Activated gamma-delta T cell treated with anti-CD3 and anti-CD28 coated beads, Interleukin-2, amount 50 U/mL, for 16 hours (primary cell): ENCODE measurements around the gene DLD.
"Not testable (repeated sequence)": the region's sequence is repeated elsewhere in the genome, so short reads cannot be mapped to it uniquely, and the experiment has no call there.

Experiments
- DNase-seq: peaks from one replicate; pipeline ENCODE4 v3.0.0-alpha.2; 2020; ENCODE audit warnings: low read depth

The DLD gene

DNA sequence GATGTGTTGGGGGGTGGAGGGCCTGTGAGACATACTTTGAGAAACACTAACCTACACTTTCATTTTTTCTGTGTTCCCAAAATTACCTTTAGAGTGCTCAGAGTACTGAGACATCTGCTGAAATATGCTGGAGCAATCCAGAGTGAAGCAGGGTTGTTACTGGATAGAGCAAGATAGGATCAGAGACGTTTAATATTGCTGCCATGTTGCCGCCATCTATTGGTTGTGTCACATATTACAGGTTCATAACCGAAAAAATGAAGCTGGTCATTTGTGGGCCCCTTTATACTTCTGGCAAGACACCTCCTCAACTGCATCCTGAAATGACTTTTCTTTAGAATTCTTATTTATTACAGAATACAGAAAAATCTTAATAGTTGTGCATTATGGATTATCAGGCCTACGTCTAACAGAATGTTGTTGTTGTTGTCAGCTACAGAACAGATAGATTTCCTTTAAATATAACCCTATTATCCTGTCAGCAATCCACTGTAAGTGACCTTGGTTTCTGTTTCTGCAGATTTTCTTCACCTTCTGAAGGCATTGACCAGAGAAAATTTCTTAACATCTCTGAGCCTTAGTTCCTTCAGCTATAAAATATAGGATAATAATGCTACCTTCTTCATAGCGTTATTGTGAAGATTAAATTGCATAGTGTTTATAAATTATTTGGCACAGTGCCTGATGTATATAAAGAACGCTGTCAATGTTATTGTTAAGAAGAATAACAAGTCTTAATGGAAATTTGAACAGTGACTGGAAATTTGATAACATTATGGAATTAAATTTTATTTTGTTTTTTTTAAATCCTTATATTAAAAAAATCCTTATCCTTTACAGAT is 16.2 kb upstream of the DLD start:
- no peak for DNase-seq

DNA sequence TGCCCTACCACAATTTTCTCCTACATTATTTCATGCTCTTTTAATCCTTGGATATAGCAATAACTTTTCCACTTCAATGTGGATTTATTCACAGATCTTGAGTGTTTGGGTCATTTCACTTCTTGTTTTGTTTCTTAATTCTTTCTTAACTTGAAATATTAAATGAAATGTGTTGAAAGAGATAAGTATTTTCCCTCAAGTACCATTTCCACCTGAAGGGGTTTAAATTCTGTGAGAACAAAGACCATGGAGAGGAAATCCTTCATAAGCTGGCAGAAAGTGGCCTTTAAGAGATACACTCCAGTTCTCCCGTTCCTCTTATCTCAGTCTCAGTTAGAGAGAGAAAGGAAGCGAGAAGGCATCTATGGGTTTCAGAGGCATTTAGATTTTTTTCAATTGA is 14.1 kb upstream of the DLD start:
- no peak for DNase-seq

DNA sequence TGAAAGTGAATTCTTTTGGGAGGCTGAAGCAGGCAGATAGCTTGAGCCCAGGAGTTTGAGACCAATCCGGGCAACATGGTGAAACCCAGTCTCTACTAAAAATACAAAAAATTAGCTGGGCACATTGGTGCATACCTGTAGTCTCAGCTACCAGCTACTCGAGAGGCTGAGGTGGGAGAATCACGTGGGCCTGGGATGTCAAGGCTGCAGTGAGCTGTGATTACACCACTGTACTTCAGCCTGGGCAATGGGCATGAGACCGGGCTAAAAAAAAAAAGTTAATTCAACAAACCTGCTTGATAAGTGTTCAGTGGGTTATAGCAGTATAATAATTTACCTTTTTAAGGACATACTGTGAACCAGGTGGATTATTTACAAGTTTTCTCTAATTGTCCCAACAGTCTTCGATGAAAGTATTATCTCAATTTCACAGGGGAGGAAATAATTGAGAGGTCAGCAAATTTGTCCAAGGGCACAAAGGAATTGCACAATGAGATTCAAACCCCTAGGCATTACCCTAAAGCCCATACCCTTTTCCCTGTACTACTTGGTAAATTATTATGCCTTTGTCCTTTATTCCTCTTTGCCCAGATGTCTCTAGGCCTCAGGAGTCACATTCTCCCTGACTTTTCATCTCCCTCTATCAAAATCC is 13.1 kb upstream of the DLD start:
- DNase-seq, result no peak

DNA sequence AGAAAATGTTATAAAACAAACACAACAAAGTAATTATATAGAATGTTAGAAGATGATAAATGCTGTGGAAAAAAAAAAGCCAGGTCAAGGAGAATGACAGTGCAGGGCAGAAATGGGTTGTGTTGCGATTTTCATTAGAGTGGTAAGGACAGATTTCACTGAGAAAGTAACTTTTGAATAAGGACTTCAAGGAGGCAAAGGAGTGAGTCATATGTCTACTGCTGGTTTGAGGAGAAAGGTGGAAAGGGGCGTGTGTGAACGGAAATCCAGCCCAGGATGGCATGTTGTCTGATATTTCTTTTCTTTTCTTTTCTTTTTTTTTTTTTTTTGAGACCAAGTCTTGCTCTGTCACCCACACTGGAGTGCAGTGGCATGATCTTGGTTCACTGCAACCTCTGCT is 12.3 kb upstream of the DLD start:
- no peak for DNase-seq

DNA sequence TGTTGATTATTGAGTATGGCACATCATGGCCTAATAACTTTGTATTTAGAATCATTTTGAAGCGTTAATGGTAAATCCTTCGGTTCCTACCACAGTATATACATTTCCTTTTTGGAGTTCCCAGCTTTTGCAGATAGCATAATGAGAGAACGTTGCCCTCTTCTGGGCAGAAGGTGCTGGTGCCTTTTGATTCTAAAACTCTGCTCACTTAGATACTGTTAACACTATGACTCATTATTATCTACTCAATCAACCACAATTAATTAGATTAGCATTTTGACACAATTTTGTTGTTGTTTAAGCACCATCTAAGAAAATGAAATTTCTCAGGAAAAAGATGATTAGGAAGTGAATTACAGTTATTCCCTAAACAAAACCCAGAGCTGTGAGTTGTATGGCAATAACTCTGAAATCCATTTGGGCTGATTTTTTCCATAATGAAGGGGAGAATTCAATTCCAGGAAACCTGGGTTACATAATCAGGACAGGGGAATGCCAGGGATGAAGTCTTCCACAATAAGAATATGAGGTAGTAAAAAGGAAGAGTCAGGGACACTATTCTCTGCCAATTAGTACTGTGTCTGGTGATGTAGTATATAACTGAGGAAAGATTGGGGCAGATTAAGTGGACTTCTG is 11.5 kb upstream of the DLD start:
- DNase-seq, result no peak

DNA sequence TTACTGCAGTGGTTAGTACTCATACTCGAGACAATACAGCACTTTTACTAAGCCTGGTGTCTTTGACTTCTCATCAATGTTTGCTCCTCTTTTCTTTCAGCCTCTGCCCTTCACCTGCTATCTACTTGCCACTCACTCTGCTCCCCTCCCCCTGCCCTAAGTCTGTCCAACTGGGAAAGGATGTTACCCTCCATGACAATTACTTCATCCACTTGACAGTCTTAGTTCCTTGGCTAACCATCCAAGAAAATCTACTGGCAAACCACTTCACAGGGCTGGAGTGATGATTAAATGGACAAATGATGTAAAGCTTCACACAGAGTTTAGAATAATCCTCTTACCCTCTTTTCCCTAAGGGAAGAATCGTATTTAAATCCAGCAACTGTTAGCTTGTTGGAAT is 8.2 kb upstream of the DLD start:
- no peak for DNase-seq

DNA sequence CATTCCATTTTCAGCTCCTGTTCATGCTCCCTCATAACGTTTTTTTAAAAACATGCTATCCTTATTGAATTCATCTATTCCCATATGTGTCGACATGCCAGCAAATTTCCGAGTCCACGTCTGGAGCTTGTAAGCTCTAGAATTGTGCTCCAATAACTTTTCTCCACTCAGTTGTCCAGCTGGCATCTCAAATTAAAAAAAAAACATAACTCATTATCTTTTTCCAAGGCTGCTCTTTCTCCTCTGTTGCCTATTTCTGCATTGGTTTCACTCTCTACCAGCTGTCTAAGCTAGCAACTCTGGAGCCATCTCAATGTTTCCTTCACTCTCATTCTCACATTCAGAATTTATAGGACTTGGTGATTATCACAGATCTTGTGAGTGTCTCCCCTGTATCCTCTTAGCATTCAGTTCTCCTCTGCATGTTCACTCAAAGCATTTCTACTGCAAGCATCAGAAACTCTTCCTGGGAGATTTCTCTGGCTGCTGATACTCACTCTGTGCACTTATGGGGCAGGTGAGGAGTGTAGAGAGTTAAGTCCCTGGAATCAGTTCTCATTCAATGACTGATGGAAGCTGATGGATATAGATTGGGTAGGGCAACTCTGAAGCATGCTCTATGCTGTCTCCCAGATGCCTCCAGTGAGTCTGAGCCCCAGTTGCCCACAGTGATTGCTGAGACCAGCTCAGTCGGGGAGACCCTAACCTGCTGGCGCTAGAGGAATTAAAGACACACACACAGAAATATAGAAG is 6.7 kb upstream of the DLD start:
- DNase-seq, result no peak

DNA sequence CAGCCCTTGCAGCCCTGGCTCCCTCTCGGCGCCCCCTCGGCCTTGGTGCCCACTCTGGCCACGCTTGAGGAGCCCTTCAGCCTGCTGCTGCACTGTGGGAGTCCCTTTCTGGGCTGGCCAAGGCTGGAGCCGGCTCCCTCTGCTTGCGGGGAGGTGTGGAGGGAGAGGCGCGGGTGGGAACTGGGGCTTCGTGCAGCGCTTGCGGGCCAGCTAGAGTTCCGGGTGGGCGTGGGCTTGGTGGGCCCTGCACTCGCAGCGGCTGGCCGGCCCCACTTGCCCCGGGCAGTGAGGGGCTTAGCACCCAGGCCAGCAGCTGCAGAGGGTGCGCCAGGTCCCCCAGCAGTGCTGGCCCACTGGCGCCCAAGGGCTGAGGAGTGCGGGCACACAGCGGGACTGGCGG is 3.2 kb upstream of the DLD start:
- not testable (repeated sequence) for DNase-seq

DNA sequence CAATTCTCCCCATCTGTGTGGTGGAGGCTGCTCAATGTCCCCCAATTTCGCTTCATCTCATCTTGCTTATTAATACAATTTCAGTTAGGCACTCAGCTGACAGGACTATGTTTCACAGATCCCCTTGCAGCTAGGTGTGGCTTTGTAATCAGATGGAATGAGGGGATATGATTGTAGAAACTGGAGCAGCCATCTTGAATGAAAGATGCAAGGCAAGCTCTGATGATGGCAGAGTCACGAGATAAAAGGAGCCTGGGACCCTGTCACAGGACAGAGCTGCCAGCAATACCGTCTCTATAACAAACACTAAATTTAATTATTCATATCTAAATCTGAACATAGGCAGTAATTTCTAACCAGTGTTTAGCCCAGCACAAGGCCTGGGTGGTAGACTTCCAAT is 991 bp upstream of the DLD start:
- DNase-seq, result no peak

DNA sequence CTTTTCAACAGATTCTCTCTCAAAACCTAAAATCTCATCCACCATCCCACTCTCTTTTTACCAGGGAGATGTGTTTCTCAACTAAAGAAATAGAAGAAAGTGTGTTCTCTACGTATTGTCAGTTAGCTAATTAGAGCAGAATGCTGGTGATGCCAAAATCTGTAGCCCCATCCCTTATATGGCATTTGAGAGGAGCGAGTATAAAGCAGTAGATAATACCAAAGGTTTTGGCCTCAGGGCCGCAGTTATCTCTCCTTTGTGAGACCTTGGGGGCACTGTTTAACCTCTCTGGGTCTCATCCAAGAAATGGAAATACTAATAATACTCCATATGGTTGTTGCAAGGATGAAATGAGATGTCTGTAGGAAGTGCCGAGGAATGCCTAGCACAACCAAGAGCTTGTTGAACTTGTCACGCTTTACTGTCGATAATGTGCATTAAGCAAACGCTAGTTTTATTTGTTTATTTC is 456 bp upstream of the DLD start:
- no peak for DNase-seq

DNA sequence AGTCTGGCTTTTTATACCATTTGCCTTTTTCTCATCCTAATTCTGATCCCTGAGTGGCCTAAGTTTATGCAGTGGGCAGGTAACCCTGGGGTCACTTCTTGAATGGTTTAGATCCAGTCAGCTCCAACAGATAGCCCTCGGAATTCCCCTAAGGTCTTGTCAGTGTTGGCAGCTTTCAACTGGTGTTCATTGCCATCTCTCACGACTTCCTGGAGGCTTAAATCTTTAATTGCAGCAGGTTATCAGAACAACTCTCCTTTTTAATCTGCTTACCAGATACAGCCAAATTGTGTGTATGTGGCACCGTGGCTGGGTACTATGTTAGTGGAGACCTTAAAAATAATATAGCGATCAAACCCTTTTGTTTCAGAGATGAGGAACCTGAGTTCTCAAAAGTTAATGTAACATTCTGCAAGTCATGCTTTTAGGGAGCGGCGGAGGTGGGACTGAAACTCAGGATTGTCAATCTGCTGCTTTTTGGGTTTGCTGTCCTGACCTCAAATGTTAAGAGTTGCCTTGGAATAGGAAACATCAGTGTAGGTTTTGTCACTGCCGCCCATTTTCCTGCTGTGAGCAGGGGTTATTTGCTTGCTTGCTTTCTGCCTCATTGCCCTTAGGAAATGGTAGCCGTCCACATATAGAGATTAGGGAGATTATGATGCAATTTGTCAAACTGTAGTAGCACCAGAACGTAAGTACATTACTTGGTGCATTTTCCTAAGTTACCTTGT is 818 bp downstream of the DLD start:
- no peak for DNase-seq

DNA sequence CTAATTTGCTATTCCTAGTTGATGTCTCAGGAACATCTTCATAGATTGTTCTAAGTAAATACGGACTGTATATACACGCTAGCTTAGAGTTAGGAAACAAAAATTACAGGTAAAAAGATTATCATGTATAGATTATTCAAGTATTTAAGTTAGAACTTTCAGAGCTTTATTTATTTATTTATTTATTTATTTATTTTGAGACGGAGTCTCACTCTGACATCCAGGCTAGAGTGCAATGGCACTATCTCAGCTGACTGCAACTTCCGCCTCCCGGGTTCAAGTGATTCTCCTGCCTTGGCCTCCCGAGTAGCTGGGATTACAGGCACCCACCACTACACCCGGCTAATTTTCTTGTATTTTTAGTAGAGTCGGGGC is 1.4 kb downstream of the DLD start:
- not testable (repeated sequence) for DNase-seq

DNA sequence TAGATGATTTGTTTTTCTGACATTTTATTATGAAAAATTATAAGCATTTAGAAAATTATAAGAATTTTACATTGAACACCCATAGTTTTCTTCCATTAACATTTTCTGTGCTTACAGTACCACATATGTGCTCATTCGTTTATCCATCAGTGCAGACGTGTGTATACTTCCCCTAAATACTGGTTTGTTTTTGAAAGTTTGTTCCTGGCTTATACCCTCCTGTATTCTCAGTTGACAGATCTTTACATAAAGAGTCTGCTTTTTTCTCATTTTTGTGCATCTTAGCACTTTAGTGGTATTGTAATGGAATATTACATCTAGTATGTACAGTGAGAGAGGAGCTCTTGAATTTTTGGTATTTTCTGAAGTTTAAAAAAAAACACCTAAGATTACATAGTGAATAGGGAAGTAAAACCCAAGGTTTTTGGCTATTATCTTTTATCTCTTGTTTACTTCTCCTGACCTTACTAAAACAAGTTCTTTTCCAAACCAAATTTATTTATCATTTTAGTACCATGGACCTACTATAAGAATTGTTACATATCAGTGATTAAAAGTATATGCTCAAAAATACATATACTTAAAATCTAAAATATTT is 8.1 kb downstream of the DLD start:
- DNase-seq, result no peak

DNA sequence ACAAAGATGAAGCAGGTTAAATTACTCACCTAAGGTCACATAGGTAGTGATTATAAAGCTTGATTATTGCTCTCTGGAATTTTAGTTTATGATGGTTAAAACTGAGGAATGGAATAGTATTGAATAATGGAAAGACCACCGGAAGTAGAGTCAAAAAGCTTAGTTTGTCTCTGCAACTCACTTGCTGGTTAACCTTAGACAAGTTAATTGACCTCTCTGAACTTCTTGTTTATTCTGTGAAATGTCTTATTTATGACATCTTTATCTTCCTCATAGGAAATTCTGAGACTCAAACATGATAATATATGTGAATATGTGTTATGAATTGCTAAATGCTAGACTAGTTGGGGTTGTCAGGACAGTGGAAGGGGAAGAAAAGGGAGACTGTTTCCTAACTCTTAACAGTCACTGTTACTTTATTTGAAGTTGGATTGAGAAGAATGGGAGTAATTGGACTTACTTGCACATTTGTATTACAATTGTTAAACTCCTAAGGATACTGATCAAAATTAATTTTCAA is 9.6 kb downstream of the DLD start:
- DNase-seq, result no peak

DNA sequence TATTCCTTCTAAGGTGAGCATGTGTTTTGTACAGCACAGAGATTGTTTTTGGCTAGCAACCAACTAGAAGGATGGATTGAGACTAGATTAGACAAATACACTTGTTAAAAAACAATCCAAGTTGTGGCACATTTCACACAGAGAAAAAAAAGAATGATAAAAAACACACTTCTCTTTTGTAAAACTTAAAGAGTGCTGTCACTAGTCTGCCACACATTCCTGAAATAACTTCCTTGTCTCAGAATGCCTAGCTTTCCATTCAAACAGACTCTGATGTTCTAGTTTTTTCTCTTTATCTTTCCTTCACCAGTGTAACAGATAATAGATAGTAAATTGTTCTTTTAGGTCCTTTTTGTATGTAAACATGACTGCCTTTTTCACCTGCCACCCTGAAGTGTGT is 11.4 kb downstream of the DLD start:
- no peak for DNase-seq

DNA sequence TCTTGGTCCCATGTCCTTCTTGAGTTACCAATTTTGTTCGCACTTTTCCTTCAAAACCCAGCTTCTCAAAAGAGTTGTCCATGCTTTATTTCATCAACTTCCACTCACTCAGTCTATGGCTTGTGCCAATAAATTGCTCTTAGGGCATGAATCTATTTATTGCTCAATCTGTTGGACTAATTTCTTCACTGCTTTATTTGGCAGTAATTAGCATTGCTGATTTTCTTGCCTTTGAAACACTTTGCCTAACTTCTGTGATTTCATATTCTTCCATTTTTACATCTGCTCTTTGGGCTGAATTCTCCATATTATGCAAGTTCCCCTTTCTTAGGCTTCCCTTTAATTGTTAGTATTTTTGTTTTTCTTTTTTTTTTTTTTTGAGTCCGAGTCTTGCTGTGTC is 16.8 kb downstream of the DLD start:
- no peak for DNase-seq

DNA sequence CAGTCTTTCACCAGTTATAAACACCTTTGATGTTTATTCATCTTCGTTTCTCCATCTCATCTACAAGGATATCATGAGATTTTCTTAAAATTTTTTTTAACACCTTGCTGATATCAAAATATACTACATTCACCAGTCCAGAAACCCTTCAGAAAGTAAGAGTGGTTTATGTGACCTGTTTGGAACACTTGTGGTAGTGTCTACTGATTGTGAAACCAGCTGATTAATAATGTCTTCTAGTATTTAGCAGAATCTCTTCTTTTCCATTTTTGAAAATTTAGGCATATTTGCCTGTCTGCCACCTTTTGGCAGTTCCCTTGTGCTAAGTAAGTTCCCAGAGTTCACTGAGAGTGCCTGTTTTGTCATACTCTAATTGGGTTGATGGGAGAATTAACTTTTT is 18.5 kb downstream of the DLD start:
- no peak for DNase-seq

DNA sequence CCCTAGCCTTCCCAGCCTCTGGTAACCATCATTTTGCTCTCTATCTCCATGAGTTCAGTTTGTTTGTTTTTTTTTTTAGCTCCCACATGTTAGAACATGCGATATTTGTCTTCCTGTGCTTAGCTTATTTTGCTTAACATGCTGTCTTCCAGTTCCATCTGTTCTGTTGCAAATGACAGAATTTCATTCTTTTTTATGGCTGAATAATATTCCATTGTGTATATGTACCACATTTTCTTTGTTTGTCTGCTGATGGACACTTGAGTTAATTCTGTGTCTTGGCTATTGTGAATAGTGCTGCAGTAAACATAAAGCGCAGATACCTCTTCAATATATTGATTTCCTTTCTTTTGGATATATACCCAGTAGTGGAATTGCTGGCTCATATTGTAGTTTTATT is 21.0 kb downstream of the DLD start:
- DNase-seq, result no peak

DNA sequence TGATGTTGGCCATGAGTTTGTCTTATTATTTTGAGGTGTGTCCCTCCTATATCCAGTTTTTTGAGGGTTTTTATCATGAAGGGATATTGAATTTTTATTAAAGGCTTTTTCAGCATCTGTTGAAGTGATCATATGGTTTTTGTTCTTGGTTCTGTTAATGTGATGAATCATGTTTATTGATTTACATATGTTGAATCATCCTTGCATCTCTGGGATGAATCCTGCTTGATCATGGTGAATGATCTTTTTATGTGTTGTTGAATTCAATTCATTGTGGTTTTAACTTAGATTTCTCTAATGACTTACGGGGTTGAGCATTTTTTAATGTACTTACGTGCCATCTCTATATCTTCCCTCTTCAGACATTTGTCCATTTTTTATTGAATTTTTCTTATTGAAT is 22.9 kb downstream of the DLD start:
- no peak for DNase-seq

DNA sequence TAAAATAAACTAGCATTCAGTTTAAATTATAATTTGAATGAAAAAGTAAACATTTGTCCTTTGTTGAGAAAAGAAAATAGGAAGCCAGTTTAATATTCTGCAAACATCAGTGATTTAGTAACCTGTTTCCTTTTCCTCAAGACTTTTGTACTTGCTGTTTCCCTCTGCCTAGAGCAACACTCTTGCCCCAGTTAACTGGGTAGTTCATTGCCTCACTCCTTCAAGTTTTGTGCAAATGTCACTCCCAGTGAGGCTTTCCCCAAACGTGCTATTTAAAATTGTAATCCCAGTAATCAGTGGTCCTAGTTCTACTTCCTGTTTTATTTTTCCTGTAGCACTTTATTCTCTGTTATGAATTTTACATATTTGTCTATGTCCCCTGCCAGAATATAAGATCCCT is 23.8 kb downstream of the DLD start:
- DNase-seq, result no peak

DNA sequence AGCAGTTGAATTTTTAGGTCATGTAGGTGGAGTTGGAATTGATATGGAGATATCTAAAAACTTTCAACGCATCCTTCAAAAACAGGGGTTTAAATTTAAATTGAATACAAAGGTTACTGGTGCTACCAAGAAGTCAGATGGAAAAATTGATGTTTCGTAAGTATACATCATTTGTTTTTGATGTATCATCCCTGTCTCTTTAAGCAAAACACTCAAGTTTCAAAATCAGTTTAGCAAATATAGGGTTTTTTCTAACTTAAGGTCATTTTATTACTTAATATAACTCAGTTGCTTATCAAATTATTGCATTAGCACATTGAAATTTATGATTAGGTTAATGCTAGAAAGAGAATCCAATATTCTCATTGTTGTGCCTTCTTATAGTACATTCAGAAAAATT is 24.6 kb downstream of the DLD start:
- no peak for DNase-seq
